ENCODE results near the gene SHISAL2B. TPM values are rescaled to one million over a fixed set of nuclear protein-coding genes. Genes with fewer than 3 reads are reported as not detected.

The SHISAL2B gene
- total RNA-seq, 2 experiments from 2014 or later: not detected

- BruUV-seq (replicated peaks): no TSS peak
- no peaks in the 10 kb centered on the region for H3K4me1 ChIP-seq (ENCODE audit: insufficient read depth, low read length, poor library complexity, severe bottlenecking)
- ChIA-PET CTCF (ENCODE audit: unreplicated experiment) (no interaction called here), POLR2A (interaction anchor here (0.6 kb wide), 1 partner anchor 39 kb away, joined by 3 read pairs; no protein-coding TSS in a partner anchor)
- H3K4me2 ChIP-seq (ENCODE audit: low read length): no peak overlapping the region
- no peaks in the 10 kb centered on the region for H4K20me1 ChIP-seq (ENCODE audit: insufficient read depth, low read length)
- H3K4me3 ChIP-seq (ENCODE audit: low read depth, low read length, poor library complexity, severe bottlenecking): no peak overlapping the region
- H3K9me3 ChIP-seq (ENCODE audit: low read length): no peaks in the 10 kb centered on the region
- H3K79me2 ChIP-seq (ENCODE audit: insufficient read depth, low read depth, low read length): no peaks in the 10 kb centered on the region
- no peaks in the 10 kb centered on the region for H3K9me2 ChIP-seq (ENCODE audit: insufficient read depth, low read length)
- H2AFZ ChIP-seq (ENCODE audit: low read length): no peak overlapping the region
- no peak overlapping the region for H3K27ac ChIP-seq (ENCODE audit: low read depth, low read length, poor library complexity, severe bottlenecking)
- peaks cover 29% of the 10 kb centered on the region for H3K36me3 ChIP-seq (ENCODE audit: insufficient read depth, low read length)
- intact Hi-C loops (cut with micrococcal nuclease; ENCODE audit: unreplicated experiment): no loop called here
- no peak for DNase-seq (ENCODE audit: low spot score)
- TF ChIP-seq EZH2phosphoT487 (IDR thresholded peaks at IDR 0.05; ENCODE audit: borderline replicate concordance, low read depth, low read length) (no peak), CTCF (conservative IDR thresholded peaks at IDR 0.05; ENCODE audit: low read length) (no peak)
These were observed 52.5 kb downstream of the SHISAL2B start for GRCh38 chr5:64742821-64743220.

GRCh38 chr5:64744914-64745313 is 54.6 kb downstream of the SHISAL2B start:
- H2AFZ ChIP-seq (ENCODE audit: low read length): no peak overlapping the region
- H3K9me3 ChIP-seq (ENCODE audit: low read length): no peaks in the 10 kb centered on the region
- H3K4me2 ChIP-seq (ENCODE audit: low read length): no peak overlapping the region
- BruUV-seq (replicated peaks): no TSS peak
- no peak for DNase-seq (ENCODE audit: low spot score)
- no peaks in the 10 kb centered on the region for H3K4me1 ChIP-seq (ENCODE audit: insufficient read depth, low read length, poor library complexity, severe bottlenecking)
- no peaks in the 10 kb centered on the region for H3K79me2 ChIP-seq (ENCODE audit: insufficient read depth, low read depth, low read length)
- TF ChIP-seq CTCF (conservative IDR thresholded peaks at IDR 0.05; ENCODE audit: low read length) (no peak), EZH2phosphoT487 (IDR thresholded peaks at IDR 0.05; ENCODE audit: borderline replicate concordance, low read depth, low read length) (no peak)
- H3K9me2 ChIP-seq (ENCODE audit: insufficient read depth, low read length): no peaks in the 10 kb centered on the region
- peaks cover 8% of the 10 kb centered on the region for H3K36me3 ChIP-seq (ENCODE audit: insufficient read depth, low read length)
- H3K27ac ChIP-seq (ENCODE audit: low read depth, low read length, poor library complexity, severe bottlenecking): no peak overlapping the region
- intact Hi-C loops (cut with micrococcal nuclease; ENCODE audit: unreplicated experiment): no loop called here
- H4K20me1 ChIP-seq (ENCODE audit: insufficient read depth, low read length): no peaks in the 10 kb centered on the region
- no peak overlapping the region for H3K4me3 ChIP-seq (ENCODE audit: low read depth, low read length, poor library complexity, severe bottlenecking)
- POLR2A ChIA-PET: interaction anchor here (0.6 to 1.0 kb wide), 4 partner anchors 24 to 1526 kb away, joined by 3 to 4 read pairs (median 3); partner anchors contain the start of gene CWC27
- CTCF ChIA-PET (ENCODE audit: unreplicated experiment): no interaction called here

- no peaks in the 10 kb centered on the region for H3K9me2 ChIP-seq (ENCODE audit: insufficient read depth, low read length)
- no peak overlapping the region for H2AFZ ChIP-seq (ENCODE audit: low read length)
- no peak for DNase-seq (ENCODE audit: low spot score)
- no peak overlapping the region for H3K4me3 ChIP-seq (ENCODE audit: low read depth, low read length, poor library complexity, severe bottlenecking)
- H4K20me1 ChIP-seq (ENCODE audit: insufficient read depth, low read length): no peaks in the 10 kb centered on the region
- H3K4me2 ChIP-seq (ENCODE audit: low read length): no peak overlapping the region
- no TSS peak for BruUV-seq (replicated peaks)
- no peaks in the 10 kb centered on the region for H3K9me3 ChIP-seq (ENCODE audit: low read length)
- ChIA-PET POLR2A (no interaction called here), CTCF (ENCODE audit: unreplicated experiment) (no interaction called here)
- H3K36me3 ChIP-seq (ENCODE audit: insufficient read depth, low read length): no peaks in the 10 kb centered on the region
- intact Hi-C loops (cut with micrococcal nuclease; ENCODE audit: unreplicated experiment): no loop called here
- no peaks in the 10 kb centered on the region for H3K79me2 ChIP-seq (ENCODE audit: insufficient read depth, low read depth, low read length)
- H3K4me1 ChIP-seq (ENCODE audit: insufficient read depth, low read length, poor library complexity, severe bottlenecking): no peaks in the 10 kb centered on the region
- no peak for TF ChIP-seq EZH2phosphoT487 (IDR thresholded peaks at IDR 0.05; ENCODE audit: borderline replicate concordance, low read depth, low read length)
- TF ChIP-seq CTCF (conservative IDR thresholded peaks at IDR 0.05; ENCODE audit: low read length): no peak
- H3K27ac ChIP-seq (ENCODE audit: low read depth, low read length, poor library complexity, severe bottlenecking): no peak overlapping the region
These were observed 56.1 kb downstream of the SHISAL2B start for GRCh38 chr5:64746446-64746845.
